ENCODE measurements around the gene PI4KA.

DNA sequence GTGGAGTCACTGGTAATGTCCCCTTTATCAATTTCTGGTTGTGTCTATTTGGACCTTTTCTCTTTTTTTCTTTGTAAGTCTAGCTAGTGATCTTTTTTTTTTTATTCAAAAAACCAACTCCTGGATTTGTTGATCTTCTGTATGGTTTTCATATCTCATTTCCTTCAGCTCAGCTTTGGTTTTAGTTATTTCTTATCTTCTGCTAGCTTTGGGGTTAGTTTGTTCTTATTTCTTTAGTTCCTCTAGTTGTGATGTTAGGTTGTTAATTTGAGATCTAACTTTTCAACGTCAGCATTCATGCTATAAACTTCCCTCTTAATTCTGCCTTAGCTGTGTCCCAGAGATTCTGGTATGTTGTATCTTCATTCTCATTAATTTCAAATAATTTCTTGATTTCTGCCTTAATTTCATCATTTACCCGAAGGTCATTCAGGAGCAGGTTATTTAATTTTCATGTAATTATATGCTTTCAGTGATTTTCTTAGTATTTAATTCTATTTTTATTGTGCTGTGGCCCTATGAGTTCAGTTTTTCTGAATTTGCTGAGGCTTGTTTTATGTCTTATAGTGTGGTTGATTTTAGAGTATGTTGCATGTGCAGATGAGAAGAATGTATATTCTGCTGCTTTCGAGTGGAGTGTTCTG, 29.0 kb downstream of the PI4KA start:
- TF ChIP-seq POLR2A (IDR thresholded peaks at IDR 0.05) (no peak), POLR2AphosphoS5 (IDR thresholded peaks at IDR 0.05) (no peak)
- TF ChIP-seq, protein P1, sequence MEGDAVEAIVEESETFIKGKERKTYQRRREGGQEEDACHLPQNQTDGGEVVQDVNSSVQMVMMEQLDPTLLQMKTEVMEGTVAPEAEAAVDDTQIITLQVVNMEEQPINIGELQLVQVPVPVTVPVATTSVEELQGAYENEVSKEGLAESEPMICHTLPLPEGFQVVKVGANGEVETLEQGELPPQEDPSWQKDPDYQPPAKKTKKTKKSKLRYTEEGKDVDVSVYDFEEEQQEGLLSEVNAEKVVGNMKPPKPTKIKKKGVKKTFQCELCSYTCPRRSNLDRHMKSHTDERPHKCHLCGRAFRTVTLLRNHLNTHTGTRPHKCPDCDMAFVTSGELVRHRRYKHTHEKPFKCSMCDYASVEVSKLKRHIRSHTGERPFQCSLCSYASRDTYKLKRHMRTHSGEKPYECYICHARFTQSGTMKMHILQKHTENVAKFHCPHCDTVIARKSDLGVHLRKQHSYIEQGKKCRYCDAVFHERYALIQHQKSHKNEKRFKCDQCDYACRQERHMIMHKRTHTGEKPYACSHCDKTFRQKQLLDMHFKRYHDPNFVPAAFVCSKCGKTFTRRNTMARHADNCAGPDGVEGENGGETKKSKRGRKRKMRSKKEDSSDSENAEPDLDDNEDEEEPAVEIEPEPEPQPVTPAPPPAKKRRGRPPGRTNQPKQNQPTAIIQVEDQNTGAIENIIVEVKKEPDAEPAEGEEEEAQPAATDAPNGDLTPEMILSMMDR (IDR thresholded peaks at IDR 0.05) = no peak

All from prostate gland (tissue), 2 donors.